WTC11 (cell line): Measurements from ENCODE around the gene ZDHHC7. TPM values are rescaled to one million over a fixed set of nuclear protein-coding genes. Genes with fewer than 3 reads are reported as not detected.

Experiments used
- ATAC-seq: fragments of 200-7000 bp; cut with Tn5 transposase; 2 replicates; pipeline ENCODE4 v1.10.0; 2021; ENCODE audit warnings: mild to moderate bottlenecking, moderate library complexity
- CTCF ChIA-PET: fragments of 300-600 bp; sonication (Branson Sonifier 250); formaldehyde crosslinking; loops from one replicate; lab custom pipeline; 2021; ENCODE audit warnings: antibody characterized with exemption; lab: Charles Lee
- POLR2A ChIA-PET: fragments of 350-600 bp; sonication (Branson Sonifier 250); formaldehyde crosslinking; loops from one replicate; lab custom pipeline; 2021; ENCODE audit warnings: antibody characterized with exemption; lab: Charles Lee
- DNase-seq: peaks from one replicate; pipeline ENCODE4 v3.0.0; 2021; ENCODE audit warnings: low spot score
- H3K27ac Mint-ChIP-seq: 2 replicates; pipeline ENCODE4 v1.8.0; 2021; ENCODE audit warnings: mixed read lengths
- H3K27me3 Mint-ChIP-seq: 2 replicates; pipeline ENCODE4 v1.8.0; 2021; ENCODE audit warnings: low read depth, mild to moderate bottlenecking, moderate library complexity, mixed read lengths
- H3K36me3 Mint-ChIP-seq: 2 replicates; pipeline ENCODE4 v1.8.0; 2021; ENCODE audit warnings: mixed read lengths
- H3K4me1 Mint-ChIP-seq: 2 replicates; pipeline ENCODE4 v1.8.0; 2022; ENCODE audit warnings: mixed read lengths
- H3K4me3 Mint-ChIP-seq: 2 replicates; pipeline ENCODE4 v1.8.0; 2021; ENCODE audit warnings: mild to moderate bottlenecking, moderate library complexity, mixed read lengths
- H3K9me3 Mint-ChIP-seq: 2 replicates; pipeline ENCODE4 v1.8.0; 2021; ENCODE audit warnings: mixed read lengths
- IRF2 ChIP-seq: sonication (generic); formaldehyde crosslinking; IDR thresholded peaks from 2 replicates; pipeline ENCODE4 v1.8.0; 2022; ENCODE audit warnings: low read depth, missing genetic modification reagents, borderline replicate concordance
- KAT7 ChIP-seq: sonication (generic); formaldehyde crosslinking; IDR thresholded peaks from 2 replicates; pipeline ENCODE4 v1.8.1; 2023; ENCODE audit warnings: missing genetic modification reagents, mild to moderate bottlenecking, borderline replicate concordance
- MXD4 ChIP-seq: fragments of 250-450 bp; sonication (Bioruptor Pico); IDR thresholded peaks from 2 replicates; pipeline ENCODE4 v1.8.0; 2021; ENCODE audit warnings: mild to moderate bottlenecking, moderate library complexity, borderline replicate concordance
- NR2C2 ChIP-seq: sonication (generic); formaldehyde crosslinking; IDR thresholded peaks from 2 replicates; pipeline ENCODE4 v1.8.0; 2022; ENCODE audit warnings: mild to moderate bottlenecking, missing genetic modification reagents
- NR3C1 ChIP-seq: sonication (generic); formaldehyde crosslinking; conservative IDR thresholded peaks from 2 replicates; pipeline ENCODE4 v1.8.1; 2023; ENCODE audit warnings: low read depth, mild to moderate bottlenecking, missing genetic modification reagents
- PRDM15 ChIP-seq: sonication (generic); formaldehyde crosslinking; IDR thresholded peaks from 2 replicates; pipeline ENCODE4 v1.8.0; 2022; ENCODE audit warnings: missing genetic modification reagents
- PREB ChIP-seq: sonication (generic); formaldehyde crosslinking; IDR thresholded peaks from 2 replicates; pipeline ENCODE4 v1.8.1; 2022; ENCODE audit warnings: mild to moderate bottlenecking, missing genetic modification reagents, moderate library complexity, borderline replicate concordance
- PRRX2 ChIP-seq: fragments of 250-450 bp; sonication (Bioruptor Pico); IDR thresholded peaks from 2 replicates; pipeline ENCODE4 v1.8.0; 2021; ENCODE audit warnings: mild to moderate bottlenecking
- STAT6 ChIP-seq: sonication (generic); formaldehyde crosslinking; conservative IDR thresholded peaks from 2 replicates; pipeline ENCODE4 v1.8.1; 2023; ENCODE audit warnings: mild to moderate bottlenecking, low read depth, missing genetic modification reagents, moderate library complexity
- ZBTB43 ChIP-seq: sonication (generic); formaldehyde crosslinking; IDR thresholded peaks from 2 replicates; pipeline ENCODE4 v1.8.1; 2023; ENCODE audit warnings: mild to moderate bottlenecking, missing genetic modification reagents
- ZNF232 ChIP-seq: sonication (generic); formaldehyde crosslinking; IDR thresholded peaks from 2 replicates; pipeline ENCODE4 v1.8.0; 2022; ENCODE audit warnings: mild to moderate bottlenecking, missing genetic modification reagents
- ZNF416 ChIP-seq: fragments of 250-450 bp; sonication (Bioruptor Pico); IDR thresholded peaks from 2 replicates; pipeline ENCODE4 v1.9.0; 2021; ENCODE audit warnings: mild to moderate bottlenecking, inconsistent platforms
- total RNA-seq: library from RNA; stranded (reverse); gene quantifications from 3 replicates; pipeline ENCODE4 v1.2.3, GENCODE V29; 2021
- TF ChIP-seq, protein P1 (sequence below): sonication (generic); formaldehyde crosslinking; IDR thresholded peaks from 2 replicates; pipeline ENCODE4 v1.8.1; 2023; ENCODE audit warnings: mild to moderate bottlenecking, missing genetic modification reagents, moderate library complexity
- TF ChIP-seq, protein P2 (sequence below): sonication (generic); formaldehyde crosslinking; IDR thresholded peaks from 2 replicates; pipeline ENCODE4 v1.8.1; 2023; ENCODE audit warnings: mild to moderate bottlenecking, missing genetic modification reagents

ZDHHC7 gene
- total RNA-seq, 1 experiment from 2014 or later: 38.7 TPM

DNA sequence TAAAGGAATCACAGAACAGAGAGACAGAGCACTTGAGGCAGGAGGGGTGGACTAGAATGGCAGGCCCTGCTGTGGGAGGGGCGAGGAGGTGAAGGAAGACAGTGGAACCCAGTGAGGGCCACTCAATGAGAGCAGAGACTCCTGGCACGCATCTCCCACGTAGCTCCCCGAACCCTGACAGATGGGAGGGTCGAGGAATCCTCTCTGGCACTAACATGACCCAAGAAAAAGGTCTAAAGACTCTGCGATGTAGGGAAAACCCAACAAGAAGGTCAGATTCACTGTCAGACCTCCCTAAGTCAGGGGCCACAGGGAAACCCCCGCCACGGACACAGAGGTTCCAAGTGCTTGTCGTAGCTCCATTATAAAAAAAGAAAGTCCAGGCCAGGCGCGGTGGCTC is 15.0 kb downstream of the ZDHHC7 start:
- CTCF ChIA-PET: interaction anchor here (1.4 kb wide), 1 partner anchor 90 kb away, joined by 7 read pairs; no protein-coding TSS in a partner anchor
- POLR2A ChIA-PET: no interaction called here
- no peak for DNase-seq
- Mint-ChIP-seq H3K27ac (peak overlapping the region; percentile 9; the same call in 1 of the 2 replicates), H3K27me3 (no peaks in the 10 kb centered on the region)
- TF ChIP-seq MXD4 (CRISPR knock-in tag) (no peak), STAT6 (no peak), IRF2 (CRISPR knock-in tag) (no peak), NR2C2 (CRISPR knock-in tag) (no peak), PRDM15 (CRISPR knock-in tag) (no peak), PRRX2 (CRISPR knock-in tag) (no peak), ZNF416 (no peak), NR3C1 (CRISPR knock-in tag) (no peak), ZNF232 (no peak), KAT7 (CRISPR knock-in tag) (no peak), ZBTB43 (CRISPR knock-in tag) (no peak), PREB (CRISPR knock-in tag) (no peak)
- TF ChIP-seq, protein P1, sequence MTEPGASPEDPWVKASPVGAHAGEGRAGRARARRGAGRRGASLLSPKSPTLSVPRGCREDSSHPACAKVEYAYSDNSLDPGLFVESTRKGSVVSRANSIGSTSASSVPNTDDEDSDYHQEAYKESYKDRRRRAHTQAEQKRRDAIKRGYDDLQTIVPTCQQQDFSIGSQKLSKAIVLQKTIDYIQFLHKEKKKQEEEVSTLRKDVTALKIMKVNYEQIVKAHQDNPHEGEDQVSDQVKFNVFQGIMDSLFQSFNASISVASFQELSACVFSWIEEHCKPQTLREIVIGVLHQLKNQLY (CRISPR knock-in tag): no peak
- TF ChIP-seq, protein P2, sequence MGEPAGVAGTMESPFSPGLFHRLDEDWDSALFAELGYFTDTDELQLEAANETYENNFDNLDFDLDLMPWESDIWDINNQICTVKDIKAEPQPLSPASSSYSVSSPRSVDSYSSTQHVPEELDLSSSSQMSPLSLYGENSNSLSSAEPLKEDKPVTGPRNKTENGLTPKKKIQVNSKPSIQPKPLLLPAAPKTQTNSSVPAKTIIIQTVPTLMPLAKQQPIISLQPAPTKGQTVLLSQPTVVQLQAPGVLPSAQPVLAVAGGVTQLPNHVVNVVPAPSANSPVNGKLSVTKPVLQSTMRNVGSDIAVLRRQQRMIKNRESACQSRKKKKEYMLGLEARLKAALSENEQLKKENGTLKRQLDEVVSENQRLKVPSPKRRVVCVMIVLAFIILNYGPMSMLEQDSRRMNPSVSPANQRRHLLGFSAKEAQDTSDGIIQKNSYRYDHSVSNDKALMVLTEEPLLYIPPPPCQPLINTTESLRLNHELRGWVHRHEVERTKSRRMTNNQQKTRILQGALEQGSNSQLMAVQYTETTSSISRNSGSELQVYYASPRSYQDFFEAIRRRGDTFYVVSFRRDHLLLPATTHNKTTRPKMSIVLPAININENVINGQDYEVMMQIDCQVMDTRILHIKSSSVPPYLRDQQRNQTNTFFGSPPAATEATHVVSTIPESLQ (CRISPR knock-in tag): no peak
- TF ChIP-seq, all 79 proteins: peak for 0
- no peaks in the 10 kb centered on the region for H3K9me3 Mint-ChIP-seq
- H3K4me1 Mint-ChIP-seq: peaks cover 7% of the 10 kb centered on the region; the same call in 1 of the 2 replicates
- peaks cover 32% of the 10 kb centered on the region for H3K36me3 Mint-ChIP-seq
- H3K4me3 Mint-ChIP-seq: no peak overlapping the region
- ATAC-seq: no peak
